Breast epithelium (tissue), 4 donors: ENCODE measurements around the gene ADARB1. TPM values are rescaled to one million over a fixed set of nuclear protein-coding genes. Genes with fewer than 3 reads are reported as not detected.

Source experiments
- DNase-seq, 2 donors: peaks; one replicate each; pipeline ENCODE4 v3.0.0-alpha.2; 2019; ENCODE audit warnings: low spot score in 2 of 2
- H3K27ac ChIP-seq, 2 donors: fragments of 200-600 bp; sonication (generic) in 1 of 2; one replicate each; pipeline ENCODE4 v1.5.1; 2016 to 2019; ENCODE audit warnings: mild to moderate bottlenecking in 1 of 2
- H3K27me3 ChIP-seq, 2 donors: fragments of 200-600 bp; sonication (generic) in 1 of 2; one replicate each; pipeline versions ENCODE4 v1.5.1 to v1.6.0; 2017 to 2019; ENCODE audit warnings: control low read depth in 1 of 2, mild to moderate bottlenecking in 1 of 2
- H3K36me3 ChIP-seq: fragments of 200-600 bp; one replicate; pipeline ENCODE4 v1.5.1; 2019
- H3K4me1 ChIP-seq, 2 donors: fragments of 200-600 bp; sonication (generic); one replicate each; pipeline ENCODE4 v1.5.1; 2016 to 2019; ENCODE audit warnings: control low read depth in 1 of 2
- H3K4me3 ChIP-seq, 3 donors: fragments of 200-600 bp; sonication (generic); 1 replicate in 2 of 3; 2 replicates in 1 of 3; pipeline ENCODE4 v1.5.1; 2016 to 2019; ENCODE audit warnings: mild to moderate bottlenecking in 3 of 3, moderate library complexity in 2 of 3
- H3K9me3 ChIP-seq, 2 donors: fragments of 200-600 bp; sonication (generic) in 1 of 2; one replicate each; pipeline ENCODE4 v1.5.1; 2016 to 2019; ENCODE audit warnings: control low read depth in 1 of 2
- CTCF ChIP-seq, 3 donors: fragments of 450-650 bp; IDR thresholded peaks; one replicate each; pipeline ENCODE4 v1.5.1; 2016 to 2017; ENCODE audit warnings: antibody characterized with exemption in 3 of 3, mild to moderate bottlenecking in 3 of 3, moderate library complexity in 3 of 3
- POLR2A ChIP-seq: fragments of 450-650 bp; IDR thresholded peaks from one replicate; pipeline ENCODE4 v1.6.1; 2016; ENCODE audit warnings: antibody characterized with exemption, mild to moderate bottlenecking, moderate library complexity
- POLR2AphosphoS5 ChIP-seq, 3 donors: sonication (generic); formaldehyde crosslinking; IDR thresholded peaks; one replicate each; pipeline ENCODE4 v1.6.1; 2017; ENCODE audit warnings: antibody characterized with exemption in 3 of 3
- intact Hi-C: fragments of 100-400 bp; cut with DNase I; formaldehyde crosslinking; loops from one replicate; pipeline ENCODE4 v1.15.1; 2023; ENCODE audit warnings: low total_unique reads
- total RNA-seq, 3 donors: library from RNA; depleted of rRNA; stranded (reverse); fragments of >200 nt; gene quantifications; one replicate each; pipeline ENCODE4 v1.1.0, GENCODE V29; 2016

ADARB1 gene
- total RNA-seq, 3 donors from 2014 or later, result 19.9 to 21.3 (median 20.0) TPM

GRCh38 chr21:45091550-45092322 is 17.4 kb downstream of the ADARB1 start:
- H3K9me3 ChIP-seq, result no peaks in the 10 kb centered on the region
- TF ChIP-seq POLR2AphosphoS5 (IDR thresholded peaks at IDR 0.05), result no peak
- no peak for TF ChIP-seq POLR2A
- TF ChIP-seq CTCF (IDR thresholded peaks at IDR 0.05), result no peak
- no peak overlapping the region for H3K27ac ChIP-seq
- H3K4me3 ChIP-seq, result no peak overlapping the region
- H3K27me3 ChIP-seq, result no peaks in the 10 kb centered on the region
- H3K4me1 ChIP-seq, result no peaks in the 10 kb centered on the region
- no peaks in the 10 kb centered on the region for H3K36me3 ChIP-seq
- intact Hi-C loops, result no loop called here
- no peak for DNase-seq

- H3K27ac ChIP-seq, result peak overlapping the region in 1 of 2 donors; percentile 66
- no peaks in the 10 kb centered on the region for H3K27me3 ChIP-seq
- DNase-seq, result no peak
- H3K4me1 ChIP-seq, result no peaks in the 10 kb centered on the region
- H3K36me3 ChIP-seq, result no peaks in the 10 kb centered on the region
- H3K9me3 ChIP-seq, result no peaks in the 10 kb centered on the region
- TF ChIP-seq POLR2A (no peak), POLR2AphosphoS5 (IDR thresholded peaks at IDR 0.05) (no peak), CTCF (IDR thresholded peaks at IDR 0.05) (no peak)
- intact Hi-C loops, result no loop called here
- peak overlapping the region in 1 of 3 donors; percentile 6 for H3K4me3 ChIP-seq
These were observed 18.7 kb downstream of the ADARB1 start for GRCh38 chr21:45093035-45093532.

- H3K27ac ChIP-seq, result no peak overlapping the region
- H3K9me3 ChIP-seq, result no peaks in the 10 kb centered on the region
- intact Hi-C loops, result no loop called here
- no peaks in the 10 kb centered on the region for H3K4me1 ChIP-seq
- no peaks in the 10 kb centered on the region for H3K36me3 ChIP-seq
- no peak for DNase-seq
- no peak for TF ChIP-seq POLR2A
- no peak for TF ChIP-seq POLR2AphosphoS5 (IDR thresholded peaks at IDR 0.05)
- TF ChIP-seq CTCF (IDR thresholded peaks at IDR 0.05), result no peak
- H3K4me3 ChIP-seq, result no peak overlapping the region
- H3K27me3 ChIP-seq, result no peaks in the 10 kb centered on the region
These were observed 20.0 kb downstream of the ADARB1 start for GRCh38 chr21:45094412-45094811.

- Histone ChIP-seq H3K4me3 (no peak overlapping the region), H3K27ac (no peak overlapping the region), H3K4me1 (no peaks in the 10 kb centered on the region), H3K27me3 (no peaks in the 10 kb centered on the region), H3K9me3 (no peaks in the 10 kb centered on the region), H3K36me3 (no peaks in the 10 kb centered on the region)
- DNase-seq, result no peak
- intact Hi-C loops, result no loop called here
- TF ChIP-seq CTCF (IDR thresholded peaks at IDR 0.05) (no peak), POLR2AphosphoS5 (IDR thresholded peaks at IDR 0.05) (no peak), POLR2A (no peak)
These were observed 21.1 kb downstream of the ADARB1 start for GRCh38 chr21:45095505-45095904.

GRCh38 chr21:45096217-45096616 is 21.8 kb downstream of the ADARB1 start:
- no peaks in the 10 kb centered on the region for H3K4me1 ChIP-seq
- no peaks in the 10 kb centered on the region for H3K36me3 ChIP-seq
- DNase-seq, result no peak
- no peak overlapping the region for H3K4me3 ChIP-seq
- H3K9me3 ChIP-seq, result no peaks in the 10 kb centered on the region
- intact Hi-C loops, result no loop called here
- H3K27ac ChIP-seq, result no peak overlapping the region
- no peak for TF ChIP-seq POLR2AphosphoS5 (IDR thresholded peaks at IDR 0.05)
- TF ChIP-seq POLR2A, result no peak
- no peak for TF ChIP-seq CTCF (IDR thresholded peaks at IDR 0.05)
- H3K27me3 ChIP-seq, result no peaks in the 10 kb centered on the region
